Measurements from ENCODE around the gene NFIX.

NFIX gene

GRCh38 chr19:13056052-13056660, 60.9 kb downstream of the NFIX start:
- Histone ChIP-seq H3K4me3 (ENCODE audit: low read length) (no peak overlapping the region), H3K9ac (ENCODE audit: low read length) (peak overlapping the region; percentile 60), H3K36me3 (ENCODE audit: control insufficient read depth, insufficient read depth, low read length) (peaks cover 5% of the 10 kb centered on the region), H3K9me3 (ENCODE audit: control insufficient read depth, low read length) (no peaks in the 10 kb centered on the region), H3K4me1 (ENCODE audit: control insufficient read depth, insufficient read depth, low read length) (peaks cover 95% of the 10 kb centered on the region), H3K27me3 (ENCODE audit: control insufficient read depth, insufficient read depth, low read length) (no peaks in the 10 kb centered on the region)

- no peak overlapping the region for H3K4me3 ChIP-seq (ENCODE audit: low read length)
- peaks cover 5% of the 10 kb centered on the region for H3K36me3 ChIP-seq (ENCODE audit: control insufficient read depth, insufficient read depth, low read length)
- H3K9ac ChIP-seq (ENCODE audit: low read length): peak overlapping the region; percentile 5
- H3K27me3 ChIP-seq (ENCODE audit: control insufficient read depth, insufficient read depth, low read length): no peaks in the 10 kb centered on the region
- H3K4me1 ChIP-seq (ENCODE audit: control insufficient read depth, insufficient read depth, low read length): peaks cover 92% of the 10 kb centered on the region
- no peaks in the 10 kb centered on the region for H3K9me3 ChIP-seq (ENCODE audit: control insufficient read depth, low read length)
These were observed 61.9 kb downstream of the NFIX start for GRCh38 chr19:13057147-13057572.

- H3K4me3 ChIP-seq (ENCODE audit: low read length): no peak overlapping the region
- no peaks in the 10 kb centered on the region for H3K27me3 ChIP-seq (ENCODE audit: control insufficient read depth, insufficient read depth, low read length)
- peaks cover 86% of the 10 kb centered on the region for H3K4me1 ChIP-seq (ENCODE audit: control insufficient read depth, insufficient read depth, low read length)
- no peaks in the 10 kb centered on the region for H3K9me3 ChIP-seq (ENCODE audit: control insufficient read depth, low read length)
- H3K9ac ChIP-seq (ENCODE audit: low read length): no peak overlapping the region
- peaks cover 3% of the 10 kb centered on the region for H3K36me3 ChIP-seq (ENCODE audit: control insufficient read depth, insufficient read depth, low read length)
These were observed 62.5 kb downstream of the NFIX start for GRCh38 chr19:13057744-13058143.

- H3K9ac ChIP-seq (ENCODE audit: low read length): no peak overlapping the region
- no peak overlapping the region for H3K4me3 ChIP-seq (ENCODE audit: low read length)
- H3K4me1 ChIP-seq (ENCODE audit: control insufficient read depth, insufficient read depth, low read length): peaks cover 83% of the 10 kb centered on the region
- no peaks in the 10 kb centered on the region for H3K27me3 ChIP-seq (ENCODE audit: control insufficient read depth, insufficient read depth, low read length)
- H3K9me3 ChIP-seq (ENCODE audit: control insufficient read depth, low read length): no peaks in the 10 kb centered on the region
- H3K36me3 ChIP-seq (ENCODE audit: control insufficient read depth, insufficient read depth, low read length): no peaks in the 10 kb centered on the region
These were observed 63.8 kb downstream of the NFIX start for GRCh38 chr19:13058951-13059660.

- H3K4me3 ChIP-seq (ENCODE audit: low read length): no peak overlapping the region
- peaks cover 70% of the 10 kb centered on the region for H3K4me1 ChIP-seq (ENCODE audit: control insufficient read depth, insufficient read depth, low read length)
These were observed 65.1 kb downstream of the NFIX start for GRCh38 chr19:13060233-13060963.

GRCh38 chr19:13060964-13061927, 66.0 kb downstream of the NFIX start:
- no peak overlapping the region for H3K4me3 ChIP-seq (ENCODE audit: low read length)
- H3K9ac ChIP-seq (ENCODE audit: low read length): peak overlapping the region; percentile 18

More at GRCh38 chr19:13060233-13060963, 65.1 kb downstream of the NFIX start:
- Histone ChIP-seq H3K9ac (ENCODE audit: low read length) (peak overlapping the region; percentile 28), H3K36me3 (ENCODE audit: control insufficient read depth, insufficient read depth, low read length) (no peaks in the 10 kb centered on the region), H3K27me3 (ENCODE audit: control insufficient read depth, insufficient read depth, low read length) (no peaks in the 10 kb centered on the region), H3K9me3 (ENCODE audit: control insufficient read depth, low read length) (no peaks in the 10 kb centered on the region)

GRCh38 chr19:13062317-13062716, 67.0 kb downstream of the NFIX start:
- H3K27me3 ChIP-seq (ENCODE audit: control insufficient read depth, insufficient read depth, low read length): no peaks in the 10 kb centered on the region
- peaks cover 60% of the 10 kb centered on the region for H3K4me1 ChIP-seq (ENCODE audit: control insufficient read depth, insufficient read depth, low read length)
- no peak overlapping the region for H3K9ac ChIP-seq (ENCODE audit: low read length)
- H3K36me3 ChIP-seq (ENCODE audit: control insufficient read depth, insufficient read depth, low read length): no peaks in the 10 kb centered on the region
- no peaks in the 10 kb centered on the region for H3K9me3 ChIP-seq (ENCODE audit: control insufficient read depth, low read length)
- no peak overlapping the region for H3K4me3 ChIP-seq (ENCODE audit: low read length)

More at GRCh38 chr19:13060964-13061927, 66.0 kb downstream of the NFIX start:
- Histone ChIP-seq H3K9me3 (ENCODE audit: control insufficient read depth, low read length) (no peaks in the 10 kb centered on the region), H3K36me3 (ENCODE audit: control insufficient read depth, insufficient read depth, low read length) (no peaks in the 10 kb centered on the region), H3K27me3 (ENCODE audit: control insufficient read depth, insufficient read depth, low read length) (no peaks in the 10 kb centered on the region), H3K4me1 (ENCODE audit: control insufficient read depth, insufficient read depth, low read length) (peaks cover 61% of the 10 kb centered on the region)

- no peak overlapping the region for H3K9ac ChIP-seq (ENCODE audit: low read length)
- H3K4me3 ChIP-seq (ENCODE audit: low read length): no peak overlapping the region
- H3K27me3 ChIP-seq (ENCODE audit: control insufficient read depth, insufficient read depth, low read length): no peaks in the 10 kb centered on the region
- peaks cover 55% of the 10 kb centered on the region for H3K4me1 ChIP-seq (ENCODE audit: control insufficient read depth, insufficient read depth, low read length)
- H3K36me3 ChIP-seq (ENCODE audit: control insufficient read depth, insufficient read depth, low read length): no peaks in the 10 kb centered on the region
- H3K9me3 ChIP-seq (ENCODE audit: control insufficient read depth, low read length): no peaks in the 10 kb centered on the region
These were observed 68.3 kb downstream of the NFIX start for GRCh38 chr19:13063461-13064091.

- no peaks in the 10 kb centered on the region for H3K9me3 ChIP-seq (ENCODE audit: control insufficient read depth, low read length)
- peaks cover 55% of the 10 kb centered on the region for H3K4me1 ChIP-seq (ENCODE audit: control insufficient read depth, insufficient read depth, low read length)
- H3K9ac ChIP-seq (ENCODE audit: low read length): no peak overlapping the region
- no peak overlapping the region for H3K4me3 ChIP-seq (ENCODE audit: low read length)
- no peaks in the 10 kb centered on the region for H3K27me3 ChIP-seq (ENCODE audit: control insufficient read depth, insufficient read depth, low read length)
- H3K36me3 ChIP-seq (ENCODE audit: control insufficient read depth, insufficient read depth, low read length): no peaks in the 10 kb centered on the region
These were observed 68.8 kb downstream of the NFIX start for GRCh38 chr19:13064092-13064489.

- H3K27me3 ChIP-seq (ENCODE audit: control insufficient read depth, insufficient read depth, low read length): no peaks in the 10 kb centered on the region
- no peaks in the 10 kb centered on the region for H3K9me3 ChIP-seq (ENCODE audit: control insufficient read depth, low read length)
- H3K4me1 ChIP-seq (ENCODE audit: control insufficient read depth, insufficient read depth, low read length): peaks cover 46% of the 10 kb centered on the region
- no peaks in the 10 kb centered on the region for H3K36me3 ChIP-seq (ENCODE audit: control insufficient read depth, insufficient read depth, low read length)
- no peak overlapping the region for H3K9ac ChIP-seq (ENCODE audit: low read length)
- no peak overlapping the region for H3K4me3 ChIP-seq (ENCODE audit: low read length)
These were observed 71.0 kb downstream of the NFIX start for GRCh38 chr19:13066226-13066625.
